Globus pallidus (tissue), 1 donor: ENCODE measurements around the gene DCLK2.
A peak's percentile ranks its signal among the peaks of the same experiment; 100 is the strongest.

Experiments used
- DNase-seq: peaks from one replicate; pipeline ENCODE4 v3.0.0-alpha.2; 2015; ENCODE audit warnings: low spot score

DCLK2 gene

GRCh38 chr4:150078041-150078578 is at the start of gene DCLK2:
TSS of gene DCLK2 (plus strand) at chr4:150078445. CDS start at chr4:150079028, 583 bp downstream.
- peak; percentile 76 for DNase-seq

- no peak for DNase-seq
Measured at GRCh38 chr4:150032541-150032940, 45.7 kb upstream of the DCLK2 start.

GRCh38 chr4:150033081-150033480 is 45.2 kb upstream of the DCLK2 start:
- no peak for DNase-seq

GRCh38 chr4:150033901-150034300 is 44.3 kb upstream of the DCLK2 start:
- DNase-seq = no peak

GRCh38 chr4:150037251-150037856 is 40.9 kb upstream of the DCLK2 start:
- DNase-seq = no peak

- DNase-seq = no peak
Measured at GRCh38 chr4:150038335-150039076, 39.7 kb upstream of the DCLK2 start.

- DNase-seq = no peak
Measured at GRCh38 chr4:150039274-150040127, 38.7 kb upstream of the DCLK2 start.

GRCh38 chr4:150044517-150044916 is 33.7 kb upstream of the DCLK2 start:
- no peak for DNase-seq

GRCh38 chr4:150045410-150045809 is 32.8 kb upstream of the DCLK2 start:
- DNase-seq = no peak

- DNase-seq = no peak
Measured at GRCh38 chr4:150046728-150047217, 31.5 kb upstream of the DCLK2 start.

- no peak for DNase-seq
Measured at GRCh38 chr4:150047546-150047945, 30.7 kb upstream of the DCLK2 start.

GRCh38 chr4:150049682-150050081 is 28.6 kb upstream of the DCLK2 start:
- no peak for DNase-seq

- no peak for DNase-seq
Measured at GRCh38 chr4:150050566-150050965, 27.7 kb upstream of the DCLK2 start.

- no peak for DNase-seq
Measured at GRCh38 chr4:150051111-150051510, 27.1 kb upstream of the DCLK2 start.

- no peak for DNase-seq
Measured at GRCh38 chr4:150055467-150055866, 22.8 kb upstream of the DCLK2 start.

- no peak for DNase-seq
Measured at GRCh38 chr4:150056569-150056968, 21.7 kb upstream of the DCLK2 start.

GRCh38 chr4:150061086-150061776 is 17.0 kb upstream of the DCLK2 start:
- no peak for DNase-seq

GRCh38 chr4:150063128-150063527 is 15.1 kb upstream of the DCLK2 start:
- peak; percentile 20 for DNase-seq

- no peak for DNase-seq
Measured at GRCh38 chr4:150065740-150066139, 12.5 kb upstream of the DCLK2 start.

GRCh38 chr4:150067859-150068258 is 10.4 kb upstream of the DCLK2 start:
- no peak for DNase-seq

- DNase-seq = no peak
Measured at GRCh38 chr4:150068300-150068960, 9.8 kb upstream of the DCLK2 start.
